Activated CD4-positive, alpha-beta T cell treated with anti-CD3 and anti-CD28 coated beads, Interleukin-2, amount 10 ng/mL, durations not matched to agents 7 days and 5 days (primary cell): ENCODE measurements around the gene GPC6. TPM values are rescaled to one million over a fixed set of nuclear protein-coding genes. Genes with fewer than 3 reads are reported as not detected.

Experiments used
- CTCF ChIA-PET: fragments of 350-600 bp; sonication (Branson Sonifier 250); formaldehyde crosslinking; loops from one replicate; lab custom pipeline; 2021; ENCODE audit warnings: antibody characterized with exemption; lab: Charles Lee
- POLR2A ChIA-PET: fragments of 350-600 bp; sonication (Branson Sonifier 250); formaldehyde crosslinking; loops from one replicate; lab custom pipeline; 2021; ENCODE audit warnings: antibody characterized with exemption; lab: Charles Lee
- DNase-seq: peaks from one replicate; pipeline ENCODE4 v3.0.0-alpha.2; 2020
- H3K27ac Mint-ChIP-seq: one replicate; pipeline ENCODE4 v1.8.0; 2021; ENCODE audit warnings: mild to moderate bottlenecking, moderate library complexity, mixed read lengths
- H3K27me3 Mint-ChIP-seq: one replicate; pipeline ENCODE4 v1.8.0; 2021; ENCODE audit warnings: mixed read lengths
- H3K36me3 Mint-ChIP-seq: one replicate; pipeline ENCODE4 v1.8.0; 2021; ENCODE audit warnings: low read depth, mixed read lengths
- H3K4me1 Mint-ChIP-seq: one replicate; pipeline ENCODE4 v1.8.0; 2021; ENCODE audit warnings: mixed read lengths
- H3K4me3 Mint-ChIP-seq: one replicate; pipeline ENCODE4 v1.8.0; 2021; ENCODE audit warnings: mild to moderate bottlenecking, moderate library complexity, mixed read lengths
- H3K9me3 Mint-ChIP-seq: one replicate; pipeline ENCODE4 v1.8.0; 2021; ENCODE audit warnings: mixed read lengths
- total RNA-seq, 2 experiments: library from RNA; stranded (reverse); gene quantifications; one replicate each; pipeline ENCODE4 v1.2.3, GENCODE V29; 2021

GPC6 gene
- total RNA-seq, 2 experiments from 2014 or later: not detected

DNA sequence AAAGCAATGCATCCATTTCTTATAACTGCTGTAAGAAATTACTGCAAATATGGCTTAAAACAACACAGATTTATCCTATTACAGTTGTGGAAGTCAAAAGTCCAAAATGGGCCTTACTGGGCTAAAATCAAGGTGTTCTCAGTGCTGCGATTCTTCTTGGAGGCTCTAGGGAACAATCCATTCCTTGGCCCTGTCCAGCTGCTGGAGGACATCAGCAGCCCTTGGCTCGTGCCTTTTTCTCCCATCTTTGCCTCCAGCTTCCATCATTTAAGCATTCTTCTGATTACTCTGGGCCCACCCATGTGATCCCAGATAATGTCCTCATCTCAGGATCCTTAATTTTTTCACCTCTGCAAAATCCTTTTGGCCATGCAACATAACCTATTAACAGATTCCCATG lies 645.8 kb downstream of the GPC6 start:
- DNase-seq: no peak
- Mint-ChIP-seq H3K27me3 (no peaks in the 10 kb centered on the region), H3K4me1 (no peaks in the 10 kb centered on the region), H3K36me3 (no peaks in the 10 kb centered on the region), H3K9me3 (no peaks in the 10 kb centered on the region), H3K4me3 (no peak overlapping the region), H3K27ac (no peak overlapping the region)
- ChIA-PET CTCF (no interaction called here), POLR2A (no interaction called here)

DNA sequence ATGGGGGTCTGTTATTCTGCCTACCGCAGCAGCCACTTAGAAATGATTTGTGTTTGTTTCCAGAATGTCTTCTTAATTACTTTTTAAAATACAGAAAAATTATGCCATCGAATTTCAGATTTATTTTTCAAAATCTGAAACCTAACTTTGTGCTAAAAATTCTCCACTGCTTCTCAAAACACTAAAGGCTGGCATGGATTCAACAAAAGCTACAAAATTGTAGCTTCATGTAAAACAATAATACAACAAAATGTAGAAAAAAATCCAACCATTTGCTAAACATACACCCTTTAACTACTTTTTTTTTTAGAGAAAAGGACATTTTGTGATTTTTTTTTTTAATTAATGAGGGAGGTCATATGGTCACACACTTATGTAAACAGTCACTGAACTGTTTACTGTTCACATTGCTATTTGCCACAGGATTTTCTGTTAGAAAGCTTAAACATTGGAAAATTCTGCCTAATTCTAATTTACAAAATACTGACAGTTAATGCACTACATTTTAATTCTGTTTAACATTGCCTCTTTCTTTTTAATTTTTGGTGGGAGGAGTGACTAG lies 646.3 kb downstream of the GPC6 start:
- no peak overlapping the region for H3K27ac Mint-ChIP-seq
- no peaks in the 10 kb centered on the region for H3K4me1 Mint-ChIP-seq
- H3K4me3 Mint-ChIP-seq: no peak overlapping the region
- no peaks in the 10 kb centered on the region for H3K9me3 Mint-ChIP-seq
- H3K27me3 Mint-ChIP-seq: no peaks in the 10 kb centered on the region
- DNase-seq: no peak
- ChIA-PET POLR2A (no interaction called here), CTCF (no interaction called here)
- no peaks in the 10 kb centered on the region for H3K36me3 Mint-ChIP-seq

DNA sequence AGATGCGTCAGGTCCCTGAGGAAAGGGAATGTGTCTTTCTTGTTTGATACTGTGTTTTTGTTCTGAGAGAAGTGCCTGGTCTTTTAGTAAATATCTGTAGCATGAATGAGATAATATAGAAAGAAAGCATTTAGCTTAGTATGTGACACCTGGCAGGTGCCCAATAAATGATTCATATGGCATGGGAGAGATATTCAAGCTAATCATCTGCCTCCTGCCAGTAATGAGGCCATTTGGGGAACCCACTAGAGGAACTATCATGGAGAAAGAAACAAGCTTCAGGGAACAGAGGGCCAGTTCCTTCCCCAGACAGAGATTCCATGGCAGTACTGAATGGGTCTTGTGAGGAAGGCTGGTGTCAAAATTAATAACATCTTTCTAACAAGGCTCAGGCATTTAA lies 648.9 kb downstream of the GPC6 start:
- Mint-ChIP-seq H3K27ac (no peak overlapping the region), H3K36me3 (no peaks in the 10 kb centered on the region), H3K9me3 (no peaks in the 10 kb centered on the region), H3K4me1 (no peaks in the 10 kb centered on the region), H3K27me3 (no peaks in the 10 kb centered on the region), H3K4me3 (no peak overlapping the region)
- ChIA-PET CTCF (no interaction called here), POLR2A (no interaction called here)
- no peak for DNase-seq

DNA sequence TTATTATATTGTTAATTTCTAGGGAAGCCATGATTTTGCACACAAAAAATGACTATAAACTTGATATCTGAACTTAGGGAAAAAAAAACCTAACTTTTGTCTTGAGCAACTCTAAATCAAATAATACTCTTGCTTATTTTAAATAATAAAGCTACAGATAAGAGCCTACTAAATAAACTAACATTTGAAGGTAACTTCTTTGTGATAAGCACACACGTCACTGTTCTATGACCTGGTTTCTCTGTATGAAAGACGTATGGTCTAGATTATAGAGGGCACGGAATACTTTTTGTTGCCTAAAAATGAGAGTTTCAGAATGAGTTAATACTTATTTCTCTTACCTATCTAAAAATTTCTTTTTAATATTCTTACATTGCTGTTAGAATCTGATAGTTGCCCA lies 649.6 kb downstream of the GPC6 start:
- no peak for DNase-seq
- CTCF ChIA-PET: no interaction called here
- Mint-ChIP-seq H3K27ac (no peak overlapping the region), H3K9me3 (no peaks in the 10 kb centered on the region), H3K36me3 (no peaks in the 10 kb centered on the region), H3K4me3 (no peak overlapping the region), H3K27me3 (no peaks in the 10 kb centered on the region), H3K4me1 (no peaks in the 10 kb centered on the region)
- POLR2A ChIA-PET: no interaction called here

DNA sequence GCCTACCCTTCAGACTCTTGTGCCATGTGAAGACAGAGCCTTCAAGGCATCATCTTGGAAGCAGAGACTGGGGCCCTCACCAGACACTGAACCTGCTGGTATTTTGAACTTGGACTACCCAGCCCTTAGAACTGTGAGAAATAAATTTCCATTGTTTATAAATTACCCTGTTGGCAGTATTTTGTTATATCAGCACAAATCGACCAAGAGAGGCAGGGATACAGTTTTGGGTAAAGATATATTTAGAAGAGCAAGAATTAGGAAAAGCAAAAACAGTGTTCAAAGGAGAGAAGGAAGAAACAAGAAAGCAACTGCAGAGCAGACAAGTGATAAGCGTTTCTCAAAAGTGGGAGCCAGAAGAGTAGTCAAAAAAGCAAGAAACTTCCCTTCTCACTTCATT lies 652.1 kb downstream of the GPC6 start:
- H3K4me3 Mint-ChIP-seq: no peak overlapping the region
- no peaks in the 10 kb centered on the region for H3K9me3 Mint-ChIP-seq
- H3K4me1 Mint-ChIP-seq: no peaks in the 10 kb centered on the region
- DNase-seq: no peak
- no peak overlapping the region for H3K27ac Mint-ChIP-seq
- H3K27me3 Mint-ChIP-seq: no peaks in the 10 kb centered on the region
- CTCF ChIA-PET: interaction anchor here (0.7 kb wide), 1 partner anchor 844 kb away, joined by 3 read pairs; no protein-coding TSS in a partner anchor
- no peaks in the 10 kb centered on the region for H3K36me3 Mint-ChIP-seq
- POLR2A ChIA-PET: no interaction called here

DNA sequence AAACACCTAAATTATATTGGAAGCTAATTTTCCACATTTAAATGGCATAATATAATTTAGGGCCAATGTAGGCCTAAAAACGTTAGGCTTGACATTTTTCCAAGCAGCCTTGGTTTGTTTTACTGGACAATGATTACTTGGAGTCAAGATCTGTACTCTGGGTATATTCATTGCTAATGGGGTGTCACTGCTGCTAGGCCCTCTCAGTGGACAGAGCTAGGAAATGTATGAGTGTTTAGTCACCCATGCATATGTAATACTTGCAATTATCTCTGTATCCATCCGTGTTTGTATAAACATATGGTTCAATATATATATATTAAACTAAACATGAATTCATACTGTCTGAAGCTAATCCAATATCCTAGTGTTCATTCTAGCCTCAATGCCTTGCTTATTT lies 654.8 kb downstream of the GPC6 start:
- Mint-ChIP-seq H3K27me3 (no peaks in the 10 kb centered on the region), H3K4me1 (no peaks in the 10 kb centered on the region)
- POLR2A ChIA-PET: no interaction called here

DNA sequence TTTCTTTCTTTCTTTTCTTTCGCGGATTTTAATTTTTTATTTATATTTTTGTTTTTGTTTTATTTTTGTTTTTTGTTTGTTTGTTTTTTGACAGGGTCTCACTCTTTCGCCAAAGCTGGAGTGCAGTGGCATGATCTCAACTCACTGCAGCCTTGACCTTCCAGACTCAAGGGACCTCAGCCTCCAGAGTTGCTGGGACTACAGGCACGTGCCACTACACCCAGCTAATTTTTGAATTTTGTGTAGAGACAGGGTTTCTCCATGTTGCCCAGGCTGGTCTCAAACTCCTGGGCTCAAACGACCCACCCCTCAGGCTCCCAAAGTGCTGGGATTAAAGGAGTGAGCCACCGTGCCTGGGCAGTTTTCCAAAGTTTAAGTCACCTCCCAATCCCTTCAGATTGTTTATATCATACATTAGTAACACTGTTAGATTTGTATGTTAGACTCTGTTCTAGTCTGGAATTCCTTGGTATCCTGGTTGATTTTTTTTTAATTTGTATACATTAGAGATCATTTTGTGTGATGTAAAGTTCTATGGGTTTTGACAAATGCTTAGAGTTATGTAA lies 655.6 kb downstream of the GPC6 start:
- no peaks in the 10 kb centered on the region for H3K9me3 Mint-ChIP-seq
- H3K36me3 Mint-ChIP-seq: no peaks in the 10 kb centered on the region
- H3K4me3 Mint-ChIP-seq: no peak overlapping the region
- POLR2A ChIA-PET: no interaction called here
- H3K27me3 Mint-ChIP-seq: no peaks in the 10 kb centered on the region
- H3K27ac Mint-ChIP-seq: no peak overlapping the region
- no peaks in the 10 kb centered on the region for H3K4me1 Mint-ChIP-seq
- DNase-seq: no peak
- CTCF ChIA-PET: no interaction called here

More for the DNA sequence above, 654.8 kb downstream of the GPC6 start:
- CTCF ChIA-PET: no interaction called here
- Mint-ChIP-seq H3K27ac (no peak overlapping the region), H3K4me3 (no peak overlapping the region), H3K36me3 (no peaks in the 10 kb centered on the region), H3K9me3 (no peaks in the 10 kb centered on the region)
- DNase-seq: no peak

DNA sequence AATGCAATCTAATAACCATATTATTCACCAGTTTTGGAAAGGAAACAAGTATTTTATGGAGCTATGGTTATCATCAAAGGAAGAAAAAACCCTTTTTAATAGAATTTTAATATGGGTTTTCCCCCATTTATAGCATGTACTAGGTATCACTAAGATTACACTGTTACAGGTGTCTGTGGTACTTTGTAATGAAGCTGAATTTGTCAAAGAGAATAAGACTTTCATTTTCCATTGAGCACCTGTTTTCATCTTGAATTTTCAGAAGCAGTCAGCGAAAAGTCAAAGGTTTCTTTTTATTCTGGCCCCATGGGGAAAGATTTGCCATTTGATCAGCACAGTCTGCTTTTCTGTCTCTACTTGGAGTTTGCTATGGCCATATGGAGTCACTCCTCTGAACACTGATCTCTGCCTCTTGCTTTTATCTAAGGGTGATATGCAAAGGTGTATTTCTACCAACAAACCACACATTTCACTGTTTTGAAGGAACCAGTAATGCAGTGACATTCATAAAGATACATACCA lies 662.9 kb downstream of the GPC6 start:
- POLR2A ChIA-PET: no interaction called here
- no peak overlapping the region for H3K27ac Mint-ChIP-seq
- no peaks in the 10 kb centered on the region for H3K9me3 Mint-ChIP-seq
- no peak for DNase-seq
- no peaks in the 10 kb centered on the region for H3K27me3 Mint-ChIP-seq
- no peak overlapping the region for H3K4me3 Mint-ChIP-seq
- H3K36me3 Mint-ChIP-seq: no peaks in the 10 kb centered on the region
- H3K4me1 Mint-ChIP-seq: no peaks in the 10 kb centered on the region
- CTCF ChIA-PET: no interaction called here

DNA sequence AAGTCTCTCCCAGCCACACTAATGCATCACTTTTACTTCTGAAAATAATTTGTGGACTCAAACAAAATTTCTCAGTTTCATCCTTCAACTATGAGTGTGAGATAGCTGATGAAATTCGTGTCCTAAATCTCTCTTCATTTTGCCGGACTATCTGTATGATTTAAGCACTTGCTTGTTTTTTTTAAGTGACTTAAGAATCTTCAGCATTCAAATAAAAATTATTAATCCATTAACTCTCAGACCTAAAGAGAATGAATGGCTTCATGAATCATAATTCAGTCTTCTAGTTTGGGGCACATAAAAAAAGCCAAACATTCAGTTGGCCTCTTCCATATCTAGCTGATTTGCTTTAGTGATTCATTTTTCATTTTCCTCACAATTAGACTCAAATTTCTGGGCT lies 673.4 kb downstream of the GPC6 start:
- H3K4me1 Mint-ChIP-seq: no peaks in the 10 kb centered on the region
- H3K27me3 Mint-ChIP-seq: no peaks in the 10 kb centered on the region
- no peak overlapping the region for H3K27ac Mint-ChIP-seq
- ChIA-PET POLR2A (no interaction called here), CTCF (interaction anchor here (0.6 kb wide), 1 partner anchor 415 kb away, joined by 3 read pairs; no protein-coding TSS in a partner anchor)
- no peak overlapping the region for H3K4me3 Mint-ChIP-seq
- DNase-seq: no peak
- no peaks in the 10 kb centered on the region for H3K9me3 Mint-ChIP-seq
- H3K36me3 Mint-ChIP-seq: no peaks in the 10 kb centered on the region

DNA sequence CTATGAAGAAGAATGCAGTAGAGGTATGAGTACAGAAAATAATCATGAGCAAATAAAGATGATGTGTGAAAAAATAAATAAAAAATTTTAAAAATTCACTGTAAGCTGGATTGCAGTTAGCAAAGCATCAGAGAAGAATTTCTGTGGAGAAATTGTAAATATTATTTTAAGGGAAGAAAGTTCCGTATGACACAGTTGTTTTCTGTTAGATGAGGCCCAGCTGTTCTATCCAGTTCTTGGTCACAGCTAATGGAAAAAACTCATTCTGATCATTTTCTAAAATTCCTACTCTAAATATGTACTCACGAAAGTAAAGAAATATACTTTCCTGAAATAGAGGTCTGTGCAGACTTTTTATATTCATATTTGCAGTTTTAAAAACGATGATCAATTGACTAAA lies 674.1 kb downstream of the GPC6 start:
- ChIA-PET CTCF (no interaction called here), POLR2A (no interaction called here)
- Mint-ChIP-seq H3K4me1 (no peaks in the 10 kb centered on the region), H3K9me3 (no peaks in the 10 kb centered on the region), H3K36me3 (no peaks in the 10 kb centered on the region), H3K4me3 (no peak overlapping the region), H3K27me3 (no peaks in the 10 kb centered on the region), H3K27ac (no peak overlapping the region)
- DNase-seq: no peak

DNA sequence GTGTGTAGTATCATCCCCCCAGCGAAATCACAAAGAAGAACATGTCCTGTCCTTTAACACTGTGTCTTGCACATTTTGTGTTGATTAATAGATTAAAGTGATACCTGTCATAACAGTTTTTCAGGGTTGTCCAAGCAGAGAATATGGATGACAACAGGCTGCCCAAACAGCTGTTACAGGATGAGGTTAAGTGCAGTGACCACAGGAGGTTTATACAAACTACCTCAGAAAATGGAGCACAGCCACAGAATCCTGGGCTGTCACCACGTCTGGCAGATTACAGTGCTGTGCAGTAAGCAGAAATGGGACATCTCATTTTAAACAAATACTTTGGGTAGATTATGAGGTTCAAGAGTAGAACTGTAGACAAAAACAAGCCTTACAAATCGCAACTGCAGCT lies 677.3 kb downstream of the GPC6 start:
- H3K4me1 Mint-ChIP-seq: no peaks in the 10 kb centered on the region
- H3K27me3 Mint-ChIP-seq: no peaks in the 10 kb centered on the region
- POLR2A ChIA-PET: no interaction called here
- no peaks in the 10 kb centered on the region for H3K9me3 Mint-ChIP-seq
- H3K4me3 Mint-ChIP-seq: no peak overlapping the region
- no peak for DNase-seq
- CTCF ChIA-PET: no interaction called here
- no peak overlapping the region for H3K27ac Mint-ChIP-seq
- no peaks in the 10 kb centered on the region for H3K36me3 Mint-ChIP-seq

DNA sequence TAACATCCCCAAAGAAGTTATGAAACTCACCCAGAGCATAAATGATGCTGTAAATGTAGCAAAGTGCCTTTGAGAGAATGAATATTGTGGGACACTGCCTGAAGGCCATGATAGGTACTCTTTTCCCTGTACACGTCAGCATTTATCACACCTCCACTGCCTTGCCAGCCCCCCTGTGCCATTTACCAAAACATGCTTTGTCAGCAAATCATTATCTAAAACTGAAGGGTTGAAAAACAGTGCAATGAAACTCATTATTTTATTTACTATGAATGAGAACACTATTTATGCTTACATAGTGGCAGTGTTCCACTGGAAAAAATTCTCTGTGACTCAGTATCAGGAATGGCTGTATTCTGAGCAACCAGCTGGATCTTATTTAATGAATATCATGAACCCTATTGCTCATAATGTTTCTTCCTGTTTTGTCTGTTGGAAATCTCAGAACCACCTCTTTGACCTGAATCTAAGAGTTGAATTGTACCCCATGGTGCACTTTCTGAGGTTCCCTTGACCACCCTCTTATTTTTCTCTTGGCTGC lies 688.7 kb downstream of the GPC6 start:
- Mint-ChIP-seq H3K27ac (no peak overlapping the region), H3K4me3 (no peak overlapping the region), H3K9me3 (no peaks in the 10 kb centered on the region), H3K27me3 (peaks cover 5% of the 10 kb centered on the region), H3K36me3 (no peaks in the 10 kb centered on the region), H3K4me1 (no peaks in the 10 kb centered on the region)
- CTCF ChIA-PET: no interaction called here
- DNase-seq: no peak
- POLR2A ChIA-PET: no interaction called here

DNA sequence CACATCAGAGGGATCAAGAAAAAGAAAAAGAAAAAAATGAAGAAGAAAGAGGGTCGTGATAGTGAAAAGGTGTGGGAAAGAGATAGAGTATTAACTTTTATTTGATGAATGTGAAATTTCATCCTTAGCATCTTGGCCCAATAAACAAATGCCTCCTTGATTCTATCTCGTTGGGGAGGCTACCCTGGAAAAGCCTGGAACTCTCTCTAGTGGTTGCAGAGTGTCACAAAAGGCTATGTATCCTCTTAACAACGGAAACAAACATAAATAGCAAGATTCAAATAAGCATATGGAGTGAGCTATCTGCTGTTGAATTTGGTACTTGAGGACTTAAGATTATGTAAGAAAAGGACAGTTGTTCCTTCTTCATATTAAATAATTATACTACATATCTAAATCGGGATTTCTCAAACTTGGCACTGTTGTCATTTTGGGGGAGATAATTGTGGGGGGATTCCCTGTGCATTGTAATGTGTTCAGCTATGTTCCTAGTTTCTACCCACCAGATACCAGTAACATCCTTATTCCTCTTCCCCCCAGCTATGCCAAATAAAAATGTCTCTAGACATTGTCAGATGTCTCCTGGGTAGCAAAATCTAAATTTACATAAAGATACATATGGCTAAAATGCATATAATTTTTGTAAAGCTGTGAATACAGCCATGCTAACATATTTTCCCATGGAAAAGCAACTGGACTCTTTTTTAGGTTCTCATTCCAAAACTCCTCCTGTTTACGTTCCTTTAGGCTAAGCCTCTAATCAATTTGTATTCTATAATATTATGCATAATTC lies 695.7 kb downstream of the GPC6 start:
- CTCF ChIA-PET: no interaction called here
- Mint-ChIP-seq H3K27ac (no peak overlapping the region), H3K36me3 (no peaks in the 10 kb centered on the region), H3K4me3 (no peak overlapping the region), H3K27me3 (peaks cover 5% of the 10 kb centered on the region), H3K4me1 (no peaks in the 10 kb centered on the region), H3K9me3 (no peaks in the 10 kb centered on the region)
- DNase-seq: no peak
- POLR2A ChIA-PET: no interaction called here
